GM15510 (cell line): ENCODE data around the gene CDC7.

ENCODE experiments used
- POLR2A ChIP-seq: IDR thresholded peaks from 3 replicates; pipeline ENCODE4 v1.6.1; 2011; ENCODE audit warnings: borderline replicate concordance; ENCODE audit not compliant: insufficient read length; ENCODE audit errors: extremely low read depth

Gene CDC7

GRCh38 chr1:91572044-91572443 is 71.4 kb downstream of the CDC7 start:
- TF ChIP-seq POLR2A = no peak
